ENCODE data around the gene TLE1.

GRCh38 chr9:81565144-81565543, 124.2 kb downstream of the TLE1 start:
- TF ChIP-seq CTCF (IDR thresholded peaks at IDR 0.05) (no peak), POLR2A (IDR thresholded peaks at IDR 0.05) (no peak)
